Stomach (tissue), 4 donors: ENCODE measurements around the gene SP1.

ENCODE experiments used
- EP300 ChIP-seq: sonication (generic); formaldehyde crosslinking; IDR thresholded peaks from one replicate; pipeline ENCODE4 v1.6.1; 2017; ENCODE audit warnings: antibody characterized with exemption
- POLR2A ChIP-seq, 4 donors: fragments of 450-650 bp; IDR thresholded peaks; one replicate each; pipeline ENCODE4 v1.6.1; 2016; ENCODE audit warnings: antibody characterized with exemption in 4 of 4, control low read depth in 2 of 4, mild to moderate bottlenecking in 1 of 4, moderate library complexity in 1 of 4
- TF ChIP-seq, protein P1 (sequence below), 7 experiments: fragments of 450-650 bp in 4 of 7; fragments of 200-600 bp in 3 of 7; sonication (generic) in 3 of 7; IDR thresholded peaks; one replicate each; pipeline ENCODE4 v1.5.1; 2016 to 2019; ENCODE audit warnings: antibody characterized with exemption in 7 of 7, control low read depth in 2 of 7, mild to moderate bottlenecking in 1 of 7

DNA sequence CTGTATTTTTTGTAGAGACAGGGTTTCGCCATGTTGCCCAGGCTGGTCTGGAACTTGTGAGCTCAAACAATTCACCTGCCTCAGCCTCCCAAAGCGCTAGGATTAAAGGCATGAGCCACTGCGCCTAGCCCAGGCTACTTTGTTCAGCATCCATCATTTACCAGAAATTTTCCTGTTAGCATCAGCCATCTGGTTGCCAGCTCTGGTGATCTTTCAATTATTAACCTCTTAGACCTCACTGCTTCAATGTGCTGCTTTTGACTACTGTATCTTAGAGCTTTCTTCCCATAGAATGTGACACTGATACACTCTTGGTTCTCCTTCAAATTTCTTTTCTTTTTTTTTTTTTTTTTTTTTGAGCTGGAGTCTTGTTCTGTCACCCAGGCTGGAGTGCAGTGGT lies 38.2 kb downstream of the SP1 start:
- TF ChIP-seq EP300 (no peak), POLR2A (IDR thresholded peaks at IDR 0.05) (no peak)
- TF ChIP-seq, protein P1, sequence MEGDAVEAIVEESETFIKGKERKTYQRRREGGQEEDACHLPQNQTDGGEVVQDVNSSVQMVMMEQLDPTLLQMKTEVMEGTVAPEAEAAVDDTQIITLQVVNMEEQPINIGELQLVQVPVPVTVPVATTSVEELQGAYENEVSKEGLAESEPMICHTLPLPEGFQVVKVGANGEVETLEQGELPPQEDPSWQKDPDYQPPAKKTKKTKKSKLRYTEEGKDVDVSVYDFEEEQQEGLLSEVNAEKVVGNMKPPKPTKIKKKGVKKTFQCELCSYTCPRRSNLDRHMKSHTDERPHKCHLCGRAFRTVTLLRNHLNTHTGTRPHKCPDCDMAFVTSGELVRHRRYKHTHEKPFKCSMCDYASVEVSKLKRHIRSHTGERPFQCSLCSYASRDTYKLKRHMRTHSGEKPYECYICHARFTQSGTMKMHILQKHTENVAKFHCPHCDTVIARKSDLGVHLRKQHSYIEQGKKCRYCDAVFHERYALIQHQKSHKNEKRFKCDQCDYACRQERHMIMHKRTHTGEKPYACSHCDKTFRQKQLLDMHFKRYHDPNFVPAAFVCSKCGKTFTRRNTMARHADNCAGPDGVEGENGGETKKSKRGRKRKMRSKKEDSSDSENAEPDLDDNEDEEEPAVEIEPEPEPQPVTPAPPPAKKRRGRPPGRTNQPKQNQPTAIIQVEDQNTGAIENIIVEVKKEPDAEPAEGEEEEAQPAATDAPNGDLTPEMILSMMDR (IDR thresholded peaks at IDR 0.05): no peak
